Ramos (cell line): Measurements from ENCODE around the gene SIT1.

ENCODE experiments used
- in situ Hi-C: fragments of 300-500 bp; cut with MboI; formaldehyde crosslinking; loops from one replicate; pipeline ENCODE4 v1.14.3; 2022; ENCODE audit warnings: low sequenced_read_pairs; ENCODE audit not compliant: unreplicated experiment

SIT1 gene

GRCh38 chr9:35683323-35683722 is 32.6 kb upstream of the SIT1 start:
- in situ Hi-C loops: no loop called here

DNA sequence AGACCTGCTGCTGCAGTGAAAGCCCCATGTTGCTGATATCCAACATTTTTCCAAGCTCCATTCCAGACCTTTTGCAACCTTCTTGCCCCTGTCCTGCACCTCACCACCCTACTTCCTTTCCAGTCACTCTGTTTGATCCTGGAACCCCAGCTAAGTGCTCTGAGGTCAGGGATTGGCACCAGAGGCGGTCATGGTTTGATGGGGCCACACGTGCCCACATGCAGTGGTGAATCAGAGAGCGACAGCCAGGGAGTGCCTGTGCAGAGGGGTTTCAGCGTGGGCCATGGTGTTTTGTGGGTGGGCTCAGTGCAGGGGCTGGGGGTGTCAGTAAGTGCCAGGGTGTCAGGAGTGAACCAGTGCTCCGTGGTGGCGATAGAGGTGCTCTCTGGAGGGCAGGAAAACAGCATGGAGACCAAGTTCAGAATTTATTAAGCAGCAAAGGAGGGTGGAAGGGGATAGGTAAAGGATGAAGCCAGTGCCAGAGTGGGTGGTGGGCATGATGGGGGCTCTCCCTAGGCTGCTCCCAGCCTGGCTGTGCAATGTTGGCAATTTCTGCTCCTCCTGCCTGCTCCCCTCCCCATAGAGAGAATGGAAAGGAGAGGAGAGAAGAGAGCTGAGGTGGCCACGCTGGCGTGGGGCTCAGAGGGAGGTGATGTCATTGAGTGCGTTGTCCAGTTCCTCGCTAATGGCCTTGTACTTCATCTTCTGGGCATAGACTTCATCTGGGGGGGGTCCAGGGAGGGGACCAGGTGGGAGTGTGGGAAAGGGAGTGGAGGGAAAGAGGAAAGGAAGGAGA is 32.0 kb upstream of the SIT1 start:
- in situ Hi-C loops: no loop called here

GRCh38 chr9:35682051-35682450 is 31.3 kb upstream of the SIT1 start:
- in situ Hi-C loops: no loop called here

DNA sequence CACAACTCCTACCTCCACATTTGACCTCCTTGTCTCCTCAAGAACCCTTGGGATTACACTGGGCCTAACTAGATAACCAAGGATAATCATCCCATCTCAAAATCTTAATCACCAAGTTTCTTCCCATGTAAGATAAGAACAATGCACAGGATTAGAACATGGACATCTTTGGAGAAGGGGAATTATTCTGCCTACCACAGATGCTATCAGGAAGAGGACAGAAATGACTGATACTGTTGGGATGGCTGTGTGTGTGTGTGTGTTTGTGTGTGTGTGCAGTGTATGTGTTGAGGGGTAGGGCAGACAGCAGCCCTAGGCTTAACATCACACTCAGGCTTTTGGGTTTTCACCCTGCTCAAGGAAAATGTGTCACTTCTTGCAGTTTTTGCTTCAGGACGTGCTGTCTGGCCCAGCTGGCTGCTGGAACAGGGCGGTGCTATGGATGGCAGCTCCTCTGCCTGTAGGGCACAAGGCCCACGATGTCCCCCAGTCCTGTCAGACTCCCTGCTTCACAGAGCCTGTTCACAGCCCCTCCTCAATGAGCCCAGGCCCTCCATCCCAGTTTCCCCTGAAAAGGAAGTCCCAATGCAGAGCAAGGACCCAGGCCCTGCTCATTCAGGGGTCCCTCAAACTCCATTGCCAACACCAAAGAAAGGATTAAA is 30.7 kb upstream of the SIT1 start:
- in situ Hi-C loops: no loop called here

DNA sequence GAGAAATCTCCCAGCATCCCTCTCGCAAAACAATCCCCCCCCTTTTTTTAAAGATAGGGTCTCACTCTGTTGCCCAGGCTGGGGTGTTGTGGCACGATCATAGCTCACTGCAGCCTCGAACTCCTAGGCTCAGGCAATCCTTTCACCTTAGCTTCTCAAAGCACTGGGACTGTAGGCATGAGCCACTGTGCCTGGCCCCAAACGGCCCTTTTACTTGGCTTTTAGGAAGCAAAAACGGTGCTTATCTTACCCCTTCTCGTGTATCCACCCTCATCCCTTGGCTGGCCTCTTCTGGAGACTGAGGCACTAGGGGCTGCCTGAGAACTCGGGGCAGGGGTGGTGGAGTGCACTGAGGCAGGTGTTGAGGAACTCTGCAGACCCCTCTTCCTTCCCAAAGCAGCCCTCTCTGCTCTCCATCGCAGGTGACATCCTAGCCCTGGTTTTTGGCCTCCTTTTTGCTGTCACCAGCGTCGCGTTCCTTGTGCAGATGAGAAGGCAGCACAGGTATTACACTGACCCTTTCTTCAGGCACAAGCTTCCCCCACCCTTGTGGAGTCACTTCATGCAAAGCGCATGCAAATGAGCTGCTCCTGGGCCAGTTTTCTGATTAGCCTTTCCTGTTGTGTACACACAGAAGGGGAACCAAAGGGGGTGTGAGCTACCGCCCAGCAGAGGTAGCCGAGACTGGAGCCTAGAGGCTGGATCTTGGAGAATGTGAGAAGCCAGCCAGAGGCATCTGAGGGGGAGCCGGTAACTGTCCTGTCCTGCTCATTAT is 29.8 kb upstream of the SIT1 start:
- in situ Hi-C loops: no loop called here

DNA sequence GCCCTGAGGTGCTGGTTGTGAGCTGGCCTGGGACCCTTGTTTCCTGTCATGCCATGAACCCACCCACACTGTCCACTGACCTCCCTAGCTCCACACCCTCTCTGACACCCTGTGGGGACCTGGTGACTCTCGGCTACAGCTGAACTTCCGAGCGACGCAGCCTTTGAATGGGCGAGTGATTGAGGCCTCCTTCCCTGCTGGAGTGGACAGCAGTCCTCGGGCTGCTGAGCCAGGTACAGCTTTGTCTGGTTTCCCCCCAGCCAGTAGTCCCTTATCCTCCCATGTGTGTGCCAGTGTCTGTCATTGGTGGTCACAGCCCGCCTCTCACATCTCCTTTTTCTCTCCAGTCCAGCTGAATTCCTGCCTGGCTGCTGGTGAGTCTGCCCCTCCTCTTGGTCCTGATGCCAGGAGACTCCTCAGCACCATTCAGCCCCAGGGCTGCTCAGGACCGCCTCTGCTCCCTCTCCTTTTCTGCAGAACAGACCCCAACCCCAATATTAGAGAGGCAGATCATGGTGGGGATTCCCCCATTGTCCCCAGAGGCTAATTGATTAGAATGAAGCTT is 29.1 kb upstream of the SIT1 start:
- in situ Hi-C loops: no loop called here

DNA sequence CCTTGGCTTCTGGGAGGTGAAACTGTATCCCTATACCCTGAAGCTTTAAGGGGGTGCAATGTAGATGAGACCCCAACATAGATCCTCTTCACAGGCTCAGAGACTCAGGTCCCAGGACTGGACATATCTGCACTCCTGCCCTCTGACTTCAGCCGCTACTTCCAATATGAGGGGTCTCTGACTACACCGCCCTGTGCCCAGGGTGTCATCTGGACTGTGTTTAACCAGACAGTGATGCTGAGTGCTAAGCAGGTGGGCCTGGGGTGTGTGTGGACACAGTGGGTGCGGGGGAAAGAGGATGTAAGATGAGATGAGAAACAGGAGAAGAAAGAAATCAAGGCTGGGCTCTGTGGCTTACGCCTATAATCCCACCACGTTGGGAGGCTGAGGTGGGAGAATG is 28.4 kb upstream of the SIT1 start:
- in situ Hi-C loops: no loop called here

DNA sequence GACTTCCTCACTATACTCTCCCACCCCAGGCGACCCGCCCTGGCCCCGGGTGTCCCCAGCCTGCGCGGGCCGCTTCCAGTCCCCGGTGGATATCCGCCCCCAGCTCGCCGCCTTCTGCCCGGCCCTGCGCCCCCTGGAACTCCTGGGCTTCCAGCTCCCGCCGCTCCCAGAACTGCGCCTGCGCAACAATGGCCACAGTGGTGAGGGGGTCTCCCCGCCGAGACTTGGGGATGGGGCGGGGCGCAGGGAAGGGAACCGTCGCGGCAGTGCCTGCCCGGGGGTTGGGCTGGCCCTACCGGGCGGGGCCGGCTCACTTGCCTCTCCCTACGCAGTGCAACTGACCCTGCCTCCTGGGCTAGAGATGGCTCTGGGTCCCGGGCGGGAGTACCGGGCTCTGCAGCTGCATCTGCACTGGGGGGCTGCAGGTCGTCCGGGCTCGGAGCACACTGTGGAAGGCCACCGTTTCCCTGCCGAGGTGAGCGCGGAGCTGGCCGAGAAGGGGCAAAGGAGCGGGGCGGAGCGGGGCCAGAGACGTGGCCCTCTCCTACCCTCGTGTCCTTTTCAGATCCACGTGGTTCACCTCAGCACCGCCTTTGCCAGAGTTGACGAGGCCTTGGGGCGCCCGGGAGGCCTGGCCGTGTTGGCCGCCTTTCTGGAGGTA is 25.1 kb upstream of the SIT1 start:
- in situ Hi-C loops: no loop called here

DNA sequence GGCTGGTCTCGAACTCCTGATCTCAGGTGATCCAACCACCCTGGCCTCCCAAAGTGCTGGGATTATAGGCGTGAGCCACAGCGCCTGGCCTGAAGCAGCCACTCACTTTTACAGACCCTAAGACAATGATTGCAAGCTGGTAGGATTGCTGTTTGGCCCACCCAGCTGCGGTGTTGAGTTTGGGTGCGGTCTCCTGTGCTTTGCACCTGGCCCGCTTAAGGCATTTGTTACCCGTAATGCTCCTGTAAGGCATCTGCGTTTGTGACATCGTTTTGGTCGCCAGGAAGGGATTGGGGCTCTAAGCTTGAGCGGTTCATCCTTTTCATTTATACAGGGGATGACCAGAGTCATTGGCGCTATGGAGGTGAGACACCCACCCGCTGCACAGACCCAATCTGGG is 24.5 kb upstream of the SIT1 start:
- in situ Hi-C loops: no loop called here

GRCh38 chr9:35674025-35674361 is 23.3 kb upstream of the SIT1 start:
- in situ Hi-C loops: no loop called here

DNA sequence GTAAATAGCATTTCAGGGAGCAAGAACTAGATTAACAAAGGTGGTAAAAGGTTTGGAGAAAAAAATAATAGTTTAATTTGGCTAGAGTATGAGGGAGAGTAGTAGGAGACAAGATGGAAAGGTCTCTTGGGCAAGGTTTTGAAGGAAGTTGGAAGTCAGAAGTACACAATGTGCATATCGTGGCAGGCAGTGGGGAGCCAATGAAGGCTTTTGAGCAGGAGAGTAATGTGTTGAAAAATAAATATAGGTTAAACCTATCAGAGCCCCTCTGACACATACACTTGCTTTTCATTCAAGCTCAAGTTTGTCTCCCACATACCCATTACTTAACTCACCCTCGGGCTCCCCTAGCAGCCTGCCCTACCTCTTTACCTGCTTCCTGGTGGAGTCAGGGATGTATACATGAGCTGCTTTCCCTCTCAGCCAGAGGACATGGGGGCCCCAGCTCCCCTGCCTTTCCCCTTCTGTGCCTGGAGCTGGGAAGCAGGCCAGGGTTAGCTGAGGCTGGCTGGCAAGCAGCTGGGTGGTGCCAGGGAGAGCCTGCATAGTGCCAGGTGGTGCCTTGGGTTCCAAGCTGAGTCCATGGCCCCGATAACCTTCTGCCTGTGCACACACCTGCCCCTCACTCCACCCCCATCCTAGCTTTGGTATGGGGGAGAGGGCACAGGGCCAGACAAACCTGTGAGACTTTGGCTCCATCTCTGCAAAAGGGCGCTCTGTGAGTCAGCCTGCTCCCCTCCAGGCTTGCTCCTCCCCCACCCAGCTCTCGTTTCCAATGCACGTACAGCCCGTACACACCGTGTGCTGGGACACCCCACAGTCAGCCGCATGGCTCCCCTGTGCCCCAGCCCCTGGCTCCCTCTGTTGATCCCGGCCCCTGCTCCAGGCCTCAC is 22.6 kb upstream of the SIT1 start, which contains the start of gene CA9:
TSS of gene CA9 (plus strand) at position 797 of the 893 bp plus-strand sequence. CDS start at position 829, 32 bp downstream.
- in situ Hi-C loops: no loop called here

GRCh38 chr9:35669331-35670145 is 18.8 kb upstream of the SIT1 start:
- in situ Hi-C loops: no loop called here

DNA sequence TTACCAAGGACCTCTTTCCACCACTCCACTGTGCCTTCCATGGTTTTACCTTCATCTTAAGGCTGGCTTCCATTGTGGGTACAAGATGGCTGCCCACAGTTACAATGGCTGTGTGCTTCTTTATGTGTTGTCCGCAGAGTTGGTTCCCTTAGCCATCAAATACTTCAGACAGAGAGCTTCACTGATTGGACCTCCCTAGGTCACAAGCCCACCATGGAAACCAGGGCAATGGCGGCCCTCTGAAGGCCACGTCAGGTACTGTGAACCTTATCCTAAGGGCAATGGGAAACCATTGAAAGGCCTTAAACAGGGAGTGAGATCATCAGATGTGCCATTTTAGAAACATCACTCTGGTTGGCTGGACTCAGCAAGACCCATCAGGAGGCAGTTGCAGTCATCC is 17.2 kb upstream of the SIT1 start:
- in situ Hi-C loops: no loop called here

GRCh38 chr9:35666549-35666948 is 15.8 kb upstream of the SIT1 start:
- in situ Hi-C loops: no loop called here

DNA sequence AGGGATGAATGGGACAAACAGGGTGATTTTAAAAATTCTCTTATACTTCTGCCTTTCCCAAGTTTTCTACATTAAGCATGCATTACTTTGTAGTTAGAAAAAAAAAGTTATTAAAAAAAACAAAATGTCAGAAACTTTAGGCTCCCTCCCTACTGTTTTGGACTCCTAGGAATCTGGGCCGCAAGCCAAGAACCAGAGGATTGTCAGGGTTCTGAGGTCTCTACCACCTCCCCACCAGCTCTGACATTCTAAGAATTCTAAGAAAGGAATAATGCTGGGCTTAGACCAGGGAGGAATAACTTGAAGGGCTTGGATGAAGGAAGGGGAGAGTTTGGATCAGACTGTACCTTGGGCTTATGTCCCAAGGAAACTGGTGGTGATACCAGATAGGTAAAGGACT is 15.3 kb upstream of the SIT1 start:
- in situ Hi-C loops: no loop called here

DNA sequence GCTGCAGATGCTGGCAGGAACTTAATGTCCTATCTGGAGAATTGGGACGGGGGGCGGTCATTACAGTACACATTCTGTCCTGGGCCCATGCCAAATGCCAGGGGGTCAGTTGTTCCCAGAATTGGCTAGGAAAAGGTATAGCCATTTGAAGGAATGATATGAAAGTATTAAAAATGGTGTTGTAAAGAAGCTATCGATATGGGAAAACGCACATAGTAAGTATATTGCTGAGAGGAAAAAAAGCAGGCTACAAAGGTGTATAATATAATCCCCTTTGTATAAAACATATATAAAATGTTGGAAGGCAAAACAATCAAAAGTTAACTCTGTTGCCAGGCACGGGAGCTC is 14.7 kb upstream of the SIT1 start:
- in situ Hi-C loops: no loop called here

DNA sequence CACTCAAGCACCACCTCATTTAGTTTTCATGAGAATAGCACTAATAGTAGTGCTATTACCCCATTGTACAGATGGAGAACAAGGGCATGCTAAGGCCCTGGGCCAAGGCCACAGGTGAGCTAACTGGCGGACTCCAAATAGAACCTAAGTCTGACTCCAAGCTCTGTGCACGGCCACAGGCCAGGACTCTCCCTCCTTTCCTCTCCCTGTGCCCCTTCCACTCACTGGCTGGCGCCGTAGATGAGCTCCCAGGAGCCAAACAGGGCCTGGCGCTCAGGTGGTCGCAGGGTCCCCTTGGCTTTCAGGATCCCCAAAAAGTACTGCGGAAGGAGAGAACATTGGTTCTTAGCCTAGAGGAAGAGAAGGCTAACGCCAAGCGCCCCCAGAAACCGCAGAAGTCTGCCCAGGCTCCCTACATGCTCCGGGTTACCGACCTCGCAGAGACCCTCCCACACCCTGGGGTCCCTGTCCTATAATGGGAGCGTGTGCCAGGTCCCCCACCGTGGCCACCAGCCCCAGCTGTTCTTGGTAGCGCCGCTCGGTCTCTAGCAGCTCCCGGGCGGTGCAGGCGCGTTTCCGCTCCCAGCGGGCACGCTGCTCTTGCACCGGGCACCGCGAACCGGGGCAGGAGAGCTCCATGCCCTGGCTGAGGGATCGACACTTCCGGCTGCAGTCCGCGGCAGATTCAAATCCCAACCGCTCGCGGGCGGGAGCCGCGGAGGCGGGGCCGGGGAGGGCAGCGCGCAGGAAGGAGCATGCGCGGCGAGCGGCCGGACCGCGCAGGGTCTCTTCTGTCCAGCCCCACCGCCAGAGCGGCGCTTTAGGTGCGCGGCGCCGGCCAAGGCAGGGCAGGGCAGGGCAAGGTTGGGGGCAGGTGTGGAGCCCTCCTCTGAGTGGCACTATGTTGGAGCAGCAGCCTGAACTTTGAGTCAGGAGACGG is 14.1 kb upstream of the SIT1 start, which contains the start of gene ARHGEF39:
TSS of gene ARHGEF39 (minus strand) at position 665 of the 940 bp plus-strand sequence. CDS start at position 639, 26 bp downstream.
- in situ Hi-C loops: no loop called here
